ENCODE results near the gene CFH. TPM values are rescaled to one million over a fixed set of nuclear protein-coding genes. Genes with fewer than 3 reads are reported as not detected.

The CFH gene
- polyA plus RNA-seq, 3 donors: 0.03 to 1.1 (median 0.36) TPM

- Histone ChIP-seq H3K9ac (ENCODE audit: insufficient read depth, low read length, poor library complexity, severe bottlenecking) (no peak overlapping the region), H4K20me1 (ENCODE audit: insufficient read depth, low read length) (no peaks in the 10 kb centered on the region), H3K27ac (ENCODE audit: low read depth in 1 of 2, low read length in 2 of 2) (no peak overlapping the region), H3K79me2 (ENCODE audit: insufficient read depth, low read length) (no peaks in the 10 kb centered on the region), H3K27me3 (ENCODE audit: control insufficient read depth in 2 of 2, insufficient read depth in 2 of 2, low read length in 2 of 2) (no peaks in the 10 kb centered on the region), H3K4me3 (replicated peaks in 1 of 3; ENCODE audit: low read depth in 2 of 3, low read length in 3 of 3) (no peak overlapping the region), H3K4me1 (ENCODE audit: control insufficient read depth in 1 of 2, insufficient read depth in 2 of 2, low read length in 2 of 2) (no peaks in the 10 kb centered on the region), H3K4me2 (replicated peaks; ENCODE audit: extremely low read depth, low read length, poor library complexity, severe bottlenecking) (no peak overlapping the region), H2AFZ (ENCODE audit: insufficient read depth, low read depth, low read length, poor library complexity, severe bottlenecking) (no peak overlapping the region), H3K9me3 (replicated peaks in 1 of 2; ENCODE audit: control insufficient read depth in 1 of 2, insufficient read depth in 1 of 2, low read length in 2 of 2) (peaks cover 5 to 9% of the 10 kb centered on the region in 2 donors), H3K36me3 (replicated peaks in 1 of 2; ENCODE audit: control insufficient read depth in 1 of 2, insufficient read depth in 2 of 2, low read length in 2 of 2) (no peaks in the 10 kb centered on the region)
- WGBS (ENCODE audit: insufficient coverage): 100% methylated on average over 2 of the region's 3 CpGs
- Mint-ChIP-seq H3K27ac (no peak overlapping the region), H3K9me3 (peaks cover 3 to 11% (median 6%) of the 10 kb centered on the region in 7 donors), H3K4me3 (no peak overlapping the region), H3K27me3 (ENCODE audit: low read depth in 3 of 3) (peaks cover 0 to 1% (median 0%) of the 10 kb centered on the region in 3 donors), H3K4me1 (no peaks in the 10 kb centered on the region), H3K36me3 (no peaks in the 10 kb centered on the region)
- intact Hi-C loops (cut with micrococcal nuclease): no loop called here
- no peak for TF ChIP-seq CTCF (IDR thresholded peaks at IDR 0.05)
- DNase-seq: no peak
These were observed 23.0 kb upstream of the CFH start for GRCh38 chr1:196628838-196629237.

GRCh38 chr1:196637606-196638005 is 14.2 kb upstream of the CFH start:
- no peaks in the 10 kb centered on the region for H3K36me3 ChIP-seq (replicated peaks in 1 of 2; ENCODE audit: control insufficient read depth in 1 of 2, insufficient read depth in 2 of 2, low read length in 2 of 2)
- DNase-seq: no peak
- Mint-ChIP-seq H3K4me3 (no peak overlapping the region), H3K27me3 (ENCODE audit: low read depth in 3 of 3) (peaks cover 0 to 1% (median 0%) of the 10 kb centered on the region in 3 donors), H3K9me3 (peaks cover 0 to 8% (median 4%) of the 10 kb centered on the region in 7 donors), H3K27ac (no peak overlapping the region), H3K36me3 (no peaks in the 10 kb centered on the region), H3K4me1 (no peaks in the 10 kb centered on the region)
- intact Hi-C loops (cut with micrococcal nuclease): no loop called here
- no peaks in the 10 kb centered on the region for H3K9me3 ChIP-seq (replicated peaks in 1 of 2; ENCODE audit: control insufficient read depth in 1 of 2, insufficient read depth in 1 of 2, low read length in 2 of 2)
- H3K4me1 ChIP-seq (ENCODE audit: control insufficient read depth in 1 of 2, insufficient read depth in 2 of 2, low read length in 2 of 2): no peaks in the 10 kb centered on the region
- no peak overlapping the region for H3K4me3 ChIP-seq (replicated peaks in 1 of 3; ENCODE audit: low read depth in 2 of 3, low read length in 3 of 3)
- no peak for TF ChIP-seq CTCF (IDR thresholded peaks at IDR 0.05)
- H3K27me3 ChIP-seq (ENCODE audit: control insufficient read depth in 2 of 2, insufficient read depth in 2 of 2, low read length in 2 of 2): no peaks in the 10 kb centered on the region
- WGBS (ENCODE audit: insufficient coverage): 100% methylated on average over 3 of the region's 6 CpGs
- no peak overlapping the region for H3K9ac ChIP-seq (ENCODE audit: insufficient read depth, low read length, poor library complexity, severe bottlenecking)
- no peak overlapping the region for H3K4me2 ChIP-seq (replicated peaks; ENCODE audit: extremely low read depth, low read length, poor library complexity, severe bottlenecking)
- H3K27ac ChIP-seq (ENCODE audit: low read depth in 1 of 2, low read length in 2 of 2): no peak overlapping the region
- H2AFZ ChIP-seq (ENCODE audit: insufficient read depth, low read depth, low read length, poor library complexity, severe bottlenecking): no peak overlapping the region
- H4K20me1 ChIP-seq (ENCODE audit: insufficient read depth, low read length): no peaks in the 10 kb centered on the region
- H3K79me2 ChIP-seq (ENCODE audit: insufficient read depth, low read length): no peaks in the 10 kb centered on the region

Measured in CD14-positive monocyte (primary cell).